GM21717 (cell line): ENCODE data around the gene NAAA.
"Not testable (repeated sequence)": the region's sequence is repeated elsewhere in the genome, so short reads cannot be mapped to it uniquely, and the experiment has no call there.

Experiments
- ATAC-seq: cut with Tn5 transposase; IDR thresholded peaks from one replicate; pipeline ENCODE4 v1.9.1; 2021; ENCODE audit warnings: mild to moderate bottlenecking, moderate library complexity; ENCODE audit not compliant: unreplicated experiment

The NAAA gene

DNA sequence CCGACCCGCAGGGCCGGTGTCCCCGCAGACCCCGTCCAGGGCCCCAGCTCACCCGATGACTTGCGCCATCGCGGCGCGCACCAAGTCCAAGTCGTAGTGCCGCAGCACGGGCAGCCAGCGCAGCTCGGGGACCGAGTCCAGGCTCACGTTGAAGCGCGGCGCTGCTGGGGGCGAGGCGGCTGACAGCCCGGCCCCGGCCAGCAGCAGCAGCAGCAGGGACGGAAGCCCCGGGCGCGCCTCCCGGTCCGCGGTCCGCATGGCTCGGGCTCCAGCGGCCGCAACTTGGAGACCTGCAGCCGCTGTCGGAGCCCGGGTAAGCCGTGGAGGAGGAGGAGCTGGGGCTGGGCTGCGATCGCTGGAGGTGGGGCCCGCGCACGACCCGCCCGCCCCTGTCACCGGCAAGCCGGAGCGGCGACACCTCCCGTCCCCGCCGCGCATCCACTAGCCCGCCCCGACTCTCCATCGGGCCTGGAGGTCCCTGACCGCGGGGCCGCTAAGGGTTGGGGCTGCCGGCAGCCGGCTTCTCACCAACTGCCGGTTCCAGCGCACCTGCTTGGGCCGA is at the start of gene NAAA:
Gene NAAA (minus strand): TSS at position 322 of the 562 bp plus-strand sequence. CDS start 64 bp downstream, at position 258.
- peak; percentile 91 for ATAC-seq

DNA sequence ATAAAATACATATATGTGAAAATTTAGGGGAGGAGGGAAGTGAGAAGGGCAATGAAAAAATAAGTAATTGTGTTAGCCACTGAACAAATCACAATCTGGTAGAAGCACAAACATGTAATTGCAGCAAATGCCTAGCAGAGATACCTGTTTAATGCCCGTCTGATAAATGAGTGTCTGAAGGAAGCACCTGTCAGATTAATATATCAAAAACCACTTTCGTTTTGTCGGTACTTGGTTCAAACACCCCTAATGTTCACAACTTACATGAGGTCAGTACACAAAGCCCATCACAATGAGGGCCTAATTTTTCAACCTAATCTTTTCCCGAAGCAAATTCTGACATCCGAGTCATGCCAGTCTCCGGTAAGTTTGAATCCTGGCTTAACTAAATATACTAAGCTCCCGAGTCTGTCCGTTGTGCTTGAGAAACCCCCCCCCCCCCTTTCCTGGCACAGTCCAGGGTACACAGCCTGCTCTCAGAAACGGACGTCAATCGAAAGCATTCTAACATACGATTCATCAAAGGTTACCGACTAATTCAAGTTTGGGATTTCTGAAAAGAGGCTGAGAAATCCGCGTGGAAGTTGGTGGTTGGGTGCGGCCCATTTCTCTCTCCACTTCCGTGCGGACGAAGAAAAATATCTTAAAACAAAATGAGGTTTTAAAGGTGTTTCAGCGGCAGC is 49.2 kb upstream of the NAAA start:
- ATAC-seq: no peak

DNA sequence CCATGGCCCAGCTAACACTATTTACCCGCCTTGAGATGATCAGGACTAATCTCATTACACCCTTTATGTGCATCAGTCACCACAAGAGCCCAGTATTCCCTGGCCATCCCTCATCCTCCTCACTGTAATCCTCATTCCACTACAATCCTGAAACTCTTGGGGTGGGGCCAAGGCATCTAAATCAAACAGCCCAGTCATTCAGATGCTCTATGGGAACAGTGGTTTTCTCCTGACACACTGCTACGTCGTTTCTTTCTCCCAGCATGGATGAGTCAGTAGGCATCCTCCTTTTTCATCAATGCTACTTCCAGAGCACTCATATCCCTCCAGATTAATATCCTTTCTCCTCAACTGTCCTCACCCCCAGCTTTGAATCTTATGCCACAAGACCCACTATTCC is 44.3 kb upstream of the NAAA start:
- ATAC-seq: no peak

DNA sequence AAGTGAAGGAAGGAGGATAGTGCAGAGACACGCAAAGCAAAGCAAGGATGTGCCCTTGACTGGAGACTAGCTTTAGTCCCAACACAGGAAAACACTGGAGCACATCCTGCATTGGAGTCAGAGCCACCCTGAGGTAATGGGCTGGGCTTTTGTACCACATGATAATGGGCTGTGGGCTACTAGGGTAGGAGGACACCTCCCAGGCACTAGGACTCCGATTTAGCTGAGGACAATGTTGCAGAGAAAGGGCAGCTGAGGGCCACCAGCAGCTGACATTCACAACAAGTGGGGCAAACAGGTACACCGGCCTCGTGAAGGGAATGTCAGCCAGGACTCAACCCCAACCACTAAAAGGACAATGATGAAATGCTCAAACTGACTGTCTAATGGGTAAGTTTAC is 39.8 kb upstream of the NAAA start:
- no peak for ATAC-seq

DNA sequence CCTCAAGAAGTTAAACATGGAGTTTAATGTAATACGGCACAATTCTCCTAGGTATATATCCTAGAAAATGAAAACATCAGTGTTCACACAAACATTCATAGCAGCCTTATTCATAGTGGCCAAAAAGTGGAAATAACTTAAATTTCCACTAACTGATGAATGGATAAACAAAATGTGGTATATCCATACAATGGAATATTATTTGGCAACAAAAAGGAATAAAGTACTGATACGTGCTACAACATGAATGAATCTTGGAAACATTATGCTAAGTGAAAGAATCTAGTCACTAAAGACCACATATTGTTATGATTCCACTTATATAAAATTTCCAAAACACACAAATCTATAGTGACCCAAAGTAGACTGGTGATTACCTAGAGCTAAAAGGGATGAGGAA is 35.4 kb upstream of the NAAA start:
- ATAC-seq: no peak

DNA sequence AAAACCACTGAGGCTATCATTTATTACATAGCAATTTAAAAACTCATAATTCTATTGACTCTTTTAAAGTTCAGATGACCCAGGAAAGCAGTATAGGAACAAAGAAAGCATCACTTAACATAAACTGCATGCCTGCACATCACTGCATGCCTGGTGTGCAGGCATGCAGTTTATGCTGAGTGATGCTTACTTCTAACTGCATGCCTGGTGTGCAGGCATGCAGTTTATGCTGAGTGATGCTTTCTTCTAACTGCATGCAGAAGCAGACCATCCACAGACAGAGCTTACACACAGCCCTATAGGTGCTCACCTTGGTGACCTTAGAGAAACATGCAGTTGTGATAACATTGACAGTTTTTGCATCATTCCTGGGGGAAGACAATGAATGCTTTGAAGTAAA is 33.0 kb upstream of the NAAA start:
- no peak for ATAC-seq

DNA sequence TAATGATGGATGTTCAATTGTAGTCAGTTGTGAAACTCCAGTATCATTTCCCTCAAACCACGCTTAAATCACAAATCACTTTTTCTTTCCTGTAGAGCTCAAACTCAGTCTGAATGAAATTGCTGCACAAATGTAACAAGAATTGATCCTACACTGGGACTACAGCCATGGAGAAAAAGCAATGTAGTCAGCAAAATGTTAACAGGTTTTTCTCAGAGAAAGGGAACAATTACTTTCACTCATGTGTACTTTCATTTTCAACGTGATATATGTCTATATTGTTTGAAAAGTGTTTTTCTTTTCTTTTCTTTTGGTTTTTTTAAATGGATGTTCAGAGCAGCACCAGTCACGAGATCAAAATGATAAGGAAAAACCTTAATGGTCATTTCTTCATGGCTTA is 27.3 kb upstream of the NAAA start:
- ATAC-seq: no peak

DNA sequence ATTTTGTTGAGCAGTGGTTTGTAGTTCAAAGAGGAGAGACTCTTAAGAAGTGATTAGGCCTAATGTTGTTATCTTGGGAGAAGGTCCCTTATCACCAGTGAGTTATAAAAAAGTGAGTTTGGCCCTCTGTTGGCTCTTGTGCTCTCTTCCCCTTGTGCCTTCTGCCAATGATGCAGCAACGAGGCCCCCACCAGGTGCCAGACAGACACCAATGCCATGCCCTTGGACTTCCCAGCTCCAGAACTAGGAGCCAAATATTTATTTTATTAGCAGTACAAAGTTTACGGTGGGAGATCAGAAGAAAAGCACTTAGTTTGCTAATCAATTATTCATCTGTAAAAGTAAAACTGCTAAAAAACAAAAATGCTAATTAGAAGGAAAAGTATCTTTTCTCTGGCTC is 22.7 kb upstream of the NAAA start:
- no peak for ATAC-seq

DNA sequence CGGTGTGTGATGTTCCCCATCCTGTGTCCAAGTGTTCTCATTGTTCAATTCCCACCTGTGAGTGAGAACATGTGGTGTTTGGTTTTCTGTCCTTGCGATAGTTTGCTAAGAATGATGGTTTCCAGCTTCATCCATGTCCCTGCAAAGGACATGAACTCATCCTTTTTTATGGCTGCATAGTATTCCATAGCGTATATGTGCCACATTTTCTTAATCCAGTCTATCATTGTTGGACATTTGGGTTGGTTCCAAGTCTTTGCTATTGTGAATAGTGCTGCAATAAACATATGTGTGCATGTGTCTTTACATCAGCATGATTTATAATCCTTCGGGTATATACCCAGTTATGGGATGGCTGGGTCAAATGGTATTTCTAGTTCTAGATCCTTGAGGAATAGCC is 21.3 kb upstream of the NAAA start:
- not testable (repeated sequence) for ATAC-seq

DNA sequence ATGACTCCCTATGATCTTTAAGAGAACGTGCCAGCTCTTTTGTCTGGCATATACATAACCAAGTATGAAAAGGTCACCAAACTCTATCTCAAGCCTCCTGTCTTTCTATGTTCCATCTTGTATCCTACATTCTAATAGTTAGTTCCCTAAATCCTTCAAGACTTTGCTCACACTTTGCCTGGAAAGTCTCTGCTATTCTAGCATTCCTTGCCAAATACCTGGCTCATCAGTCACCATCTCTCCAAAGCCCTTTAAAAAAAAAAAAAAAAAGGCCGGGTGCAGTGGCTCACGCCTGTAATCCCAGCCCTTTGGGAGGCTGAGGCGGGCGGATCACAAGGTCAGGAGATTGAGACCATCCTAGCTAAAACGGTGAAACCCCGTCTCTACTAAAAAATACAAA is 17.7 kb upstream of the NAAA start:
- not testable (repeated sequence) for ATAC-seq

DNA sequence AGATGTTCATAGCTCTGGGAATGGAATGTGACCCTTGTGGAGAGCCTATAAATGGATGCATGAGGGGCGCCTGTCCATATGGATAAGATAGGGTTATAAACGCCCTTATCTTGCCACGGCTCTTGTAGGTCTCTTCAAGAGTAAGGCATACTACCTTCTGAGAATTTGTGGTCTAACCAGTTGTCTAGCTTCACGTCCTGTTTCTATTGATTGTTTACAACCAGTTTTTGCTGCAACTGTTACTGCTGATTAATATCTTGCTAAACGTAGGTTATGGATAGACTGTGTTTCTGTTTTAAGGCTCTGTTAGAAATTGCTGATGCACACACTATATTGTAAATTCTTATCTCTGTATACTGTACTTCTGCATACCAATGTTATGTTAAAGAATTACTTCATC is 14.0 kb upstream of the NAAA start:
- not testable (repeated sequence) for ATAC-seq

DNA sequence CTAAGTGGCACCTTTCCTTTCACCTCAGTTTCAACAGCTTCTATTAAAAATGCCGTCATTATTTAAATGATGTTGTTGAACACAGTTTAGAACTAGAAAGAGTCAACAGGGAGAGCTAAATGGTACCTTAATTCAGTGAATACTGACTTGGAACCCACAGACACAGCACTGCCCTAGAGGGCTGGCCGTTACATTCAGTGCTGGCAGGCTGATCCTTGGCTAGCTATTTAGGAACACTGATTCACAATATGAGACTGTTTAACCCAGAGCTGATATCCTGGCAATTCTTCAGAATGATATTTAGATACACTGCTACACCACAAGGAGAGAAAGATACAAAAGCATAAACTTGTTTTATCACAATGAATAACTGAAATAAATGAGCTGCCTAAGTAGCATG is 12.7 kb upstream of the NAAA start:
- no peak for ATAC-seq

DNA sequence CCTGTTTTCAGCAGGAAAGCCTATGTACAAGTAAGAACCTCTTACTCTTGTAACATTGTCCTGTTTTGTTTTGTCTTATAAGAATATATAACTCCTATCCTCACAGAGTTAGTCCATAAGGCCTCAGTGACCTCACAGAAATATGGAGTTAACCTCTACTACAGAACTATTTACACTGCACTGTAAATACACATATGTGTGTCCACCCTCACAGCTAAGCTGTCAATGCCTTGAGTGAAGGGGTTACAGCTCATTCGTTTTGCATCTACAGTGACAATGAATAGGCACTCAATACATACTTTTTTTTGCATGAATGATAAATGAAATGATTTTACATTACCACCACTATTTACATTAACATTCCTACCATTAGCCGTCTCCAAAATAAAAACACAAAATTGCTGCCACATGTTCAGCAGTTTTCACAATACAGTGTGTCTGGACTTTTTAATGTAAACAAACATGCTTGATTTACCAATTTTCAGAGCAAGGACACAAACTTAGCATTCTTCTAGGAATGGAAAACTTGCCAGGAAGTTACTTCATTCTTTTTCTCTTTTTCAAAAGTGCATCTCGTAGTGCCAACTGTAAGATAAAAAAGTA is 9.5 kb upstream of the NAAA start:
- no peak for ATAC-seq

DNA sequence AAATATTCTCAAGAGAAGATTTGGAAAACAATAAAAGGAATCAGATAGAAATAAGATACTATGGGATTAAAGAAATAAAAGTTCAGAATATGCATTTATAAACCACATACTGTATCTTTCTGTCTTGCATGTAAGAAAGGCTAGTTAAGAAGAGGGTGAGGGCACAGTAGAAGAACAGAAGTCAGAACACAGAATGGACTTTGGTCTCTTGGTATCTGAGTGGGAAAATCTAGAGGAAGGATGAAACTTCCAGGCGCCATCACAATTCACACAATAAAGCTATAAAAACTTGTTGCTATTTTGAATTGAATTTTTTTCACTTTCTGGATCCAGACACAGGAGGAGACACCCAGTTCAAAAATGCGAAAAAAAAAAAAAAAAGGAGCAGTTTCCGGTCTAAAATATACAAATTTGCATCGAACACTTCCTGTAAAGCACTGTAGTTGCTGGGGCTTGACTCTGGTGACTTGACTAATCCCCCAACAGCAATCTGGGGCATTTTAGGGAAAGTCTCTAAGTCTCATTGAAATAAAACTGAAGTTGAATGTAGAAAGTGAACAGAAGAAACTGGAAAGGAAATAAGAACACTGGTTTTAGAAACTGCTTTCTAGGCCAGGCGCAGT is 8.1 kb upstream of the NAAA start:
- ATAC-seq: peak; percentile 83

DNA sequence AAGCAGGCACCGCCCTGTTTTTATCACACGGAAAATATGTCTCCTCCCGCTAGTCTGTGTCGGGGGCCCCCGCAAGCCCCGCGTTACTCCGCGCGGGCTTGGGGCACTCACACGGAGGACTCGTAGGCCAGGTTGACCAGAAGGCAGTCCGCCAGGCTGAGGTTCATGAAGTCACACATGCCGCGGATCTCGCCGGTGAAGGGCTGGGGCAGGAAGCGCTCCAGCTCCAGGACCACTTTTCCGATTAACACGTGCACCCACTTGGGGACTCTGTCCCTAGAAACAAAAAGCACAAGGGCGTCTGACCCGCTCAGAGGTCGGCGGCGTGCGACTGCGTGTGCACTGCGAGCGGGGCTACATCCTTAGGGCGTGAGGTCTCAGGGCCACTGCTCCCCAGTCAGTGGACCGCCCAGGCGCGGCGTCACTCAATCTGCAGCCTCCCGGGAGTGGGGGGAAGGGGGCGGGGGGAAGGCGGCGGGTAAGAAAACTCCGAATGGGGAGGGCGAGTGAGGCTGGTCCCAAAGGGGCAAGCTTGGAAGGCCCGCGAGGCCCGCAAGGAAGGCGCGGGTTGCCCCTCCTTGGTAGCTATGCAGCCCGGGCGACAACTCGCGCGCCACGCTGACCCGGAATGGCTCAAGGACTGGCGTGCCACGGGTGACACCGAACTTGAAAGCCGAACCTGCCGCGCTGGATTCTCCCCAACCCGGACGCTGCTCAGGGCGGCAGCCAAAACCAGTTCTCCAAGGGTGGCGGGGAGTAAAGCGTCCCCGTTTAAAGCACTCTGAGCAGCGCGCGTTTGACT is 722 bp downstream of the NAAA start:
- peak; percentile 61 for ATAC-seq

DNA sequence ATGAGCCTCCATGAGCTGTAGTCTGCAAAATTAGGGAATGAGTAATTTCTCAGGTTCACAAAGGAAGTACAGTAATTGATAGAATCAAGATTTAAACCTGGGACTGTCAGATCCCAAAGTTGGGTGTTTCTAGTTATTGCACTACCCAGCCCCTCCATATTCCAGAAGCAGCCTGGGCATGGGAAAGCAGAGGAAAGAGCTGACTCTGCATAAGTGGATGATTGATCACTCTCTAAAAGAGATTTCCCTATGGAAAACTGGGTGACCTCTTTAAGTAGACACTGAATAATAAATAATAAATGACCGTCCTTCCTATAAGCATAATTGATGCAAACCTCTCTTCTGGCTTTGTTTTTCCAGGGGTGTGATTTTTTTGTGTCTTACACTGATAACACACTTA is 5.2 kb downstream of the NAAA start:
- ATAC-seq: no peak

DNA sequence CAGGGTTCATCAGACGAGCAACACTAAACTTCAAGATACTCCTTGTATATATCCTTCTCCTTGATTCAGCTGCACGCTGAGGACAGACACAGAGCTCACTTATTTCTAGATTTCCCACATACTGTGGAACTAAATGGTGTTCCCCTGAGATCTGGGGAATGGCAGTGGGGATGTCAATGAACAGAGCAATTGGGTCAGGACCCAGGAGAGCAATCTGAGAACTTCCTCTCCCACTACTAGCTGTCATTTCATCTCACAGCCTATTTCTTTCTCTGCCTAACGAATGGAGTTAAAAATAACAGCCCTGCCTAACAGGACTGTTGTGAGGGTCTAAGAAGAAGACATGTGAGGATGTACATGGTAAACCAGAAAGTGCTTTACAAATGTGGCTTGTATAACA is 10.7 kb downstream of the NAAA start:
- no peak for ATAC-seq

DNA sequence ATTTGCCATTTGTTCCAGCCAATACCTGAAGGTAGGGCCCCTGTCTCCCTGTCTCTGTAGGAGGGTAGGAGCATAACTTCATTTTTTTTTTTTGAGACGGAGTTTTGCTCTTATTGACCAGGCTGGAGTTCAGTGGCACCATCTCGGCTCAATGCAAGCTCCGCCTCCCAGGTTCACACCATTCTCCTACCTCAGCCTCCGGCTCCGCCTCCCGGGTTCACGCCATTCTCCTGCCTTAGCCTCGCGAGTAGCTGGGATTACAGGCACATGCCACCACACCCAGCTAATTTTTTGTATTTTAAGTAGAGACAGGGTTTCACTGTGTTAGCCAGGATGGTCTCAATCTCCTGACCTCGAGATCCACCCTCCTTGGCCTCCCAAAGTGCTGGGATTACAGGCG is 15.9 kb downstream of the NAAA start:
- not testable (repeated sequence) for ATAC-seq

DNA sequence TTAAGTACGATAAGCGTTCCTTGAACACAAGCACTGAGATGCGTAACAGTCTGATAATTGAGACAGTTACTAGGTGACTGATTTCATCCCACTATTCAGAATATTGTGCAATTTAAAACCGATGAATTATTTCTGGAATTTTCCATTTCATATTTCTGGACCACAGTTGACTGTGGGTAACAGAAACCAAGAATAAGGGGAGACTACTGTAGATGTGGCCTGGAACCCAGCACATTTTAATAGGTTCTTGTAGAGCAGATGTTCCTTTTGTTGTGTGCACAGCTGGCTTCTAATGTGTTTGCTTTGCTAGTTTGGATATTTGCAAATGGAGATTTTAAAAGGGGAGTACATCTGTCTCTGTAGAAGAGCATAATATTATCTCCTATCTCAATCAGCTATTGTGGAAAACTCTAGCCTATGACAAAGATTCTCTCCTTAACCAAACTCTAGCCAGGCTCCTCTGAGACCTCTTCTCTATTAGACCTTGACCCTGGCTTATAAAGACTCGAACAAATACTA is 16.4 kb downstream of the NAAA start:
- no peak for ATAC-seq

DNA sequence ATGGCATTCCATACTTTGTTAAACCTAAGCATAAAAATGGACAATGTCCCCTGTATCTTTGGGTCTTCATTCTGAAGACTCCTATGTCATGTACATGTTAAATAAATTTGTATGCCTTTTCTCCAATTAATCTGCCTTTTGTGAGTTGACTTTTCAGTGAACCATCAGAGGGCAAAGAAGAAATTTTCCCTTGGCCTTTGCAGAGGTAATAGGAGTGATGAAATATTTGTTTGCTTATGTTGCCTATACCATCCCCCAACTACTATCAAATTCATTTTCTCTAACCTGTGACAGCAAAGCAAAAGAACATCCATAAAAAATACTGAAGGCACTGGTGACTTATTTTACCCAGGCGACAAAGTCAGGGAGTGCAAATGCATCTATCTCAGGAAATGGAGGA is 18.2 kb downstream of the NAAA start:
- ATAC-seq: no peak

DNA sequence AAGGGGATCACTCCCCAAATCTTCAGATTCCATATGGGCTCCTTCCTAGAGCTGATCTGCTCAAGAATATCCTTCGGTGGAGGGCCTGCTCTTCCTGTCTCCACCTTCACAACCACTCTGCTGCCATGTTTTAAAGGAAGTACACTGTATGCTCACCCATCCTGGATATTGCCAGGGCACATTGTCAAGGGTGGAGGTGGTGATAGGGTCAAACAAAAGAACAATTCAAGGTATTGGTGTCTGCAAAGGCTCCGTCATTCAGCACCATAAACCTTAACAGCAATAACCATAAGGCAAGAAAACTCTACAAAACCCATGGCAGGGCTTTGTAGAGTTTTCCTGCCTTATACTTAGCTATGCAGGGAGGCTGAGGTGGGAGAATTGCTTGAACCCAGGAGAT is 18.9 kb downstream of the NAAA start:
- no peak for ATAC-seq
